ENCODE results near the gene BTN2A1. TPM values are rescaled to one million over a fixed set of nuclear protein-coding genes. Genes with fewer than 3 reads are reported as not detected.

Gene BTN2A1
- total RNA-seq, 2 donors from 2014 or later = 11.5 to 24.1 TPM

DNA sequence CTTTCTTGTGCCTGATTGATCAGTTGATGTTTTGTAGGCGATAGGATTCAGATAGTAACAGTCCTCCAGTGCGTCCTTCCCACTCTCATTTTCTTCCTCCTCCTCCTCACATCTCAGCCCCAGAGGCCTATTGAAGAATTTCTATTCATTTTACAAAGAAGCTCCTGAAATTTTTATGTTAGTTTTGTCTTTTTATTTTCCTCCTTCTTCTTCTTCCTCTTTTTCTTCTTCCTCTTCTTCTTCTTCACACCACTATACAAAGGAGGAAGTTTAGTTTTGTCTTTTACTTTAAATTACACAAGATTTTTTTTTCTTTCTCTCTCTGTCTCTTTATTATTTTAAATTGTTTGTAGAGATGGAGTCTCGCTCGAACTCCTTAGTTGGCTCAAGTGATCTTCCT, 19.1 kb downstream of the BTN2A1 start:
- intact Hi-C loops (cut with DNase I) = no loop called here
- H3K36me3 ChIP-seq = no peaks in the 10 kb centered on the region
- no peaks in the 10 kb centered on the region for H3K4me1 ChIP-seq (replicated peaks)
- H3K27ac ChIP-seq = no peak overlapping the region
- no peak for DNase-seq (ENCODE audit: low spot score)
- H3K9me3 ChIP-seq = no peaks in the 10 kb centered on the region
- no peak overlapping the region for H3K4me3 ChIP-seq
- WGBS = 91% methylated on average over 4 of the region's 4 CpGs
- TF ChIP-seq, protein P1, sequence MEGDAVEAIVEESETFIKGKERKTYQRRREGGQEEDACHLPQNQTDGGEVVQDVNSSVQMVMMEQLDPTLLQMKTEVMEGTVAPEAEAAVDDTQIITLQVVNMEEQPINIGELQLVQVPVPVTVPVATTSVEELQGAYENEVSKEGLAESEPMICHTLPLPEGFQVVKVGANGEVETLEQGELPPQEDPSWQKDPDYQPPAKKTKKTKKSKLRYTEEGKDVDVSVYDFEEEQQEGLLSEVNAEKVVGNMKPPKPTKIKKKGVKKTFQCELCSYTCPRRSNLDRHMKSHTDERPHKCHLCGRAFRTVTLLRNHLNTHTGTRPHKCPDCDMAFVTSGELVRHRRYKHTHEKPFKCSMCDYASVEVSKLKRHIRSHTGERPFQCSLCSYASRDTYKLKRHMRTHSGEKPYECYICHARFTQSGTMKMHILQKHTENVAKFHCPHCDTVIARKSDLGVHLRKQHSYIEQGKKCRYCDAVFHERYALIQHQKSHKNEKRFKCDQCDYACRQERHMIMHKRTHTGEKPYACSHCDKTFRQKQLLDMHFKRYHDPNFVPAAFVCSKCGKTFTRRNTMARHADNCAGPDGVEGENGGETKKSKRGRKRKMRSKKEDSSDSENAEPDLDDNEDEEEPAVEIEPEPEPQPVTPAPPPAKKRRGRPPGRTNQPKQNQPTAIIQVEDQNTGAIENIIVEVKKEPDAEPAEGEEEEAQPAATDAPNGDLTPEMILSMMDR (IDR thresholded peaks at IDR 0.05) = no peak
- no peaks in the 10 kb centered on the region for H3K27me3 ChIP-seq (replicated peaks; ENCODE audit: insufficient read depth)

DNA sequence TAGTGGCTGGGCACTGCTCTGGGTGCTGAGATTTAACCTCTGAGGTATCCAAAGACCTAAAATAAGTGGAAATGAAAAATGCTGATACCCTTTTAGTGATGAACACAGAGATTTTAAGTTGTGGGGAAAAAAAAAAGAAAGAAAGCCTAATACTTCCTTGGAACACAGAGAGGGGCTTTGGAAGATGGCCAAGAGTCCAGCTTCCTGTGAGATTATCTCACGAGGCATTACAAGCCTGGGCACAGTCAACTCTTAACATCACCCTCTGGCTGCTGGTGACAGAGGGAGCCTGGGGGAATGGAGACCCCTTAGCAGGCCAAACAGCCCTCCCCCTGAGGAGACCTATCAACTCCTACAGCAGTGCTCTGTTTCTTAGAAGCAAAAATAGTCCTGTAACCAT, 19.7 kb downstream of the BTN2A1 start:
- no peak overlapping the region for H3K27ac ChIP-seq
- H3K27me3 ChIP-seq (replicated peaks; ENCODE audit: insufficient read depth) = no peaks in the 10 kb centered on the region
- no peaks in the 10 kb centered on the region for H3K36me3 ChIP-seq
- no peaks in the 10 kb centered on the region for H3K9me3 ChIP-seq
- TF ChIP-seq POLR2AphosphoS5 (IDR thresholded peaks at IDR 0.05) (no peak), POLR2A (IDR thresholded peaks at IDR 0.05) (no peak)
- TF ChIP-seq, protein P1 (IDR thresholded peaks at IDR 0.05) = no peak
- intact Hi-C loops (cut with DNase I) = no loop called here
- 26% methylated on average over 1 of the region's 1 CpG for WGBS
- no peak overlapping the region for H3K4me3 ChIP-seq
- no peak for DNase-seq (ENCODE audit: low spot score)
- no peaks in the 10 kb centered on the region for H3K4me1 ChIP-seq (replicated peaks)

DNA sequence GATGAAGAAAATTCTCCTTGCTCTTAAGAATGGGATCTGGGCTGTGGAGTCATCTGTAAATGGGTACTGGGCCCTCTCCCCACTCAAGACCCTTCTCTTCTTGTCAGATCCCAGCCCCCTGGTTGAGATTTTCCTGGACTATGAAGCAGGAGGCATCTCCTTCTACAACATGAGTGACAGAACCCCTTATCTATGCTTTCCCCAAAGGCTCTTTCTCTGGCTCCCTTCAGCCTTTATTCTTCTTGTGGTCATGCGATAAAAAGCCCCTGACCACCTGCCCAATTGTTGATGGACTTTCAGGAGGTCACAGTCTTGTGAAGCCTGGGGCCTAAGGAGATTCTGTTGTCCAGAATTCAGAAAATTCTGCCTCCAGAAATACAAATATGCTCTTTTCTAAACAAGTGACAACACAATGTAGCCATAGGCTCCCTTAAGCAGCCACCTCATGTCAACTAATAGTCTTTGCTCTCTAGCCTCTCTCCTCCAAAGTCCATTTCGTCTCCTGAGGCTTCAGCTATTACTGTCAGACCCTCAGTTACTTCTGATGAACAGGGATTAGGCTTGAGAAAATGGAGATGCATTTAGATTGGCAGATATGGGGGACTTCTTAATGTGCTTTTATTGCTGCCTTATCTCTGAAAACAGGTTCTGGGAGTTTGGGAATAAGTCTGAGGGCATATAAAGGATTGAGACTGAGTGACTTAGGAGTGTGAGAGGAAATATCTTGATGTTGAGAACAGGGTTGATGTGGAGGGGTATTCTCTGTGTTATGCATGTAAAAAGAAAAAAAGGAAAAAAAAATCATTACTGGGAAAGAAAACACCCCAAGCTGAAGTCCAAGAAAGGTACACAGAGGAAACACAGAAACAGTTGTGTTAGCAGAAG, 20.6 kb downstream of the BTN2A1 start:
- no peak overlapping the region for H3K4me3 ChIP-seq
- 89% methylated on average over 2 of the region's 2 CpGs for WGBS
- no peak overlapping the region for H3K27ac ChIP-seq
- no peaks in the 10 kb centered on the region for H3K9me3 ChIP-seq
- H3K27me3 ChIP-seq (replicated peaks; ENCODE audit: insufficient read depth) = no peaks in the 10 kb centered on the region
- H3K4me1 ChIP-seq (replicated peaks) = no peaks in the 10 kb centered on the region
- DNase-seq (ENCODE audit: low spot score) = no peak
- TF ChIP-seq, protein P1 (IDR thresholded peaks at IDR 0.05) = no peak
- TF ChIP-seq POLR2AphosphoS5 (IDR thresholded peaks at IDR 0.05) = no peak
- TF ChIP-seq POLR2A (IDR thresholded peaks at IDR 0.05) = no peak
- H3K36me3 ChIP-seq = no peaks in the 10 kb centered on the region
- intact Hi-C loops (cut with DNase I) = no loop called here

DNA sequence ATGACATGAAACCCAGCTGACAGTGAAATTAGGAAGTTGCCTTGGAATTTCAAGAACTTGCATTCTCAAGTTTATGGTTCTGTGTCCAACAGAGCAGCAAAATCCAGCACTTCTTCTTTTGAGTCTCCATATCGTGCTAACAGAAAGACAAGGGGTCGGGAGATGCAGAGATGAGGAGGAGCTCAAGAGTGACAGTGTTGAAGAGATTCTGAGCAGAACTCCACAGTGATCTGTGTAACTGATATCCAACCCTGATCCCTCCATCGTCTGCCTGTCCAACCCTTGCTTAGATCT, 21.2 kb downstream of the BTN2A1 start:
- H3K36me3 ChIP-seq = no peaks in the 10 kb centered on the region
- H3K4me1 ChIP-seq (replicated peaks) = no peaks in the 10 kb centered on the region
- no peaks in the 10 kb centered on the region for H3K27me3 ChIP-seq (replicated peaks; ENCODE audit: insufficient read depth)
- intact Hi-C loops (cut with DNase I) = no loop called here
- 55% methylated on average over 3 of the region's 3 CpGs for WGBS
- DNase-seq (ENCODE audit: low spot score) = no peak
- H3K27ac ChIP-seq = no peak overlapping the region
- H3K4me3 ChIP-seq = no peak overlapping the region
- H3K9me3 ChIP-seq = no peaks in the 10 kb centered on the region
- TF ChIP-seq, protein P1 (IDR thresholded peaks at IDR 0.05) = no peak
- no peak for TF ChIP-seq POLR2AphosphoS5 (IDR thresholded peaks at IDR 0.05)
- no peak for TF ChIP-seq POLR2A (IDR thresholded peaks at IDR 0.05)

DNA sequence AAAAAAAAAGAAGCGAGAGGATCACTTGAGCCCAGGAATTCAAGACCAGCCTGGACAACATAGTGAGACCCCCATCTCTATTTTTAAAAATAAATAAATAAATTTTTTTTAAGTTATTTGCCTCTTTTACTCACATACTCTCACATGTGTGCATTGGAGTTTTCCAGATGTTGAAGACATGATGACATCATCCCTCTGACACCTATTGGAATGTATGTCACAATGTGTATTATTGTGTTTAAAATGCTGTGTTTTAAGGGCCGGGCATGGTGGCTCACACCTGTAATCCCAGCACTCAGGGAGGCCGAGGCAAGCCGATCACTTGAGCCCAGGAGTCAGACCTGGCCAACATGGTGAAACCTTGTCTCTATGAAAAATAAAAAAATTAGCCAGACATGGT, 24.6 kb downstream of the BTN2A1 start:
- H3K9me3 ChIP-seq = no peaks in the 10 kb centered on the region
- intact Hi-C loops (cut with DNase I) = no loop called here
- no peak for DNase-seq (ENCODE audit: low spot score)
- H3K4me1 ChIP-seq (replicated peaks) = no peaks in the 10 kb centered on the region
- H3K27me3 ChIP-seq (replicated peaks; ENCODE audit: insufficient read depth) = no peaks in the 10 kb centered on the region
- WGBS = 93% methylated on average over 4 of the region's 4 CpGs
- no peak overlapping the region for H3K27ac ChIP-seq
- no peak for TF ChIP-seq POLR2AphosphoS5 (IDR thresholded peaks at IDR 0.05)
- TF ChIP-seq, protein P1 (IDR thresholded peaks at IDR 0.05) = no peak
- TF ChIP-seq POLR2A (IDR thresholded peaks at IDR 0.05) = no peak
- no peaks in the 10 kb centered on the region for H3K36me3 ChIP-seq
- no peak overlapping the region for H3K4me3 ChIP-seq
